GM12873 (cell line): ENCODE results near the gene DNAJB4.

Source experiments
- TF ChIP-seq, protein P1 (sequence below): IDR thresholded peaks from 2 replicates; pipeline ENCODE4 v1.5.1; 2012; ENCODE audit warnings: low read depth, mild to moderate bottlenecking, moderate library complexity, low read length, control low read depth; ENCODE audit not compliant: insufficient read depth; ENCODE audit errors: missing control alignments

DNAJB4 gene

DNA sequence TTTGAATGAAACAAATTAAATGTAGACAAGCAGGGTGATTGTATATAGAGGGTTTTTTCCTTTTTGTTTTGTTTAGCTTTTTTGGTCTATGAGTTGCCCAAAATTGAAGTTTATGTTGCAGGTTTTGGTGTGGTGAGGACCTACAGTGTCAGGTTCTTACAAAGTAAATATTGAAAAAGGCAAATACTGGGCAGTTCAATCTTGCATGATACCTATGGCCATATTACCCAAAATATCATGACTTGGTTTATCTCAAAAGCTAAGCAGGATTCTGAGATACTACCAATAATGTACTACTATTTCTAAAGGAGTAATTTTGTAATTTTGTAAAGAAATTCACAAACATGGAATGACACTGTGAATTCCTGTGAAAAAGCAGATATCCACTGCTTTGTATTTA lies 1.8 kb downstream of the DNAJB4 start:
- TF ChIP-seq, protein P1, sequence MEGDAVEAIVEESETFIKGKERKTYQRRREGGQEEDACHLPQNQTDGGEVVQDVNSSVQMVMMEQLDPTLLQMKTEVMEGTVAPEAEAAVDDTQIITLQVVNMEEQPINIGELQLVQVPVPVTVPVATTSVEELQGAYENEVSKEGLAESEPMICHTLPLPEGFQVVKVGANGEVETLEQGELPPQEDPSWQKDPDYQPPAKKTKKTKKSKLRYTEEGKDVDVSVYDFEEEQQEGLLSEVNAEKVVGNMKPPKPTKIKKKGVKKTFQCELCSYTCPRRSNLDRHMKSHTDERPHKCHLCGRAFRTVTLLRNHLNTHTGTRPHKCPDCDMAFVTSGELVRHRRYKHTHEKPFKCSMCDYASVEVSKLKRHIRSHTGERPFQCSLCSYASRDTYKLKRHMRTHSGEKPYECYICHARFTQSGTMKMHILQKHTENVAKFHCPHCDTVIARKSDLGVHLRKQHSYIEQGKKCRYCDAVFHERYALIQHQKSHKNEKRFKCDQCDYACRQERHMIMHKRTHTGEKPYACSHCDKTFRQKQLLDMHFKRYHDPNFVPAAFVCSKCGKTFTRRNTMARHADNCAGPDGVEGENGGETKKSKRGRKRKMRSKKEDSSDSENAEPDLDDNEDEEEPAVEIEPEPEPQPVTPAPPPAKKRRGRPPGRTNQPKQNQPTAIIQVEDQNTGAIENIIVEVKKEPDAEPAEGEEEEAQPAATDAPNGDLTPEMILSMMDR = no peak

DNA sequence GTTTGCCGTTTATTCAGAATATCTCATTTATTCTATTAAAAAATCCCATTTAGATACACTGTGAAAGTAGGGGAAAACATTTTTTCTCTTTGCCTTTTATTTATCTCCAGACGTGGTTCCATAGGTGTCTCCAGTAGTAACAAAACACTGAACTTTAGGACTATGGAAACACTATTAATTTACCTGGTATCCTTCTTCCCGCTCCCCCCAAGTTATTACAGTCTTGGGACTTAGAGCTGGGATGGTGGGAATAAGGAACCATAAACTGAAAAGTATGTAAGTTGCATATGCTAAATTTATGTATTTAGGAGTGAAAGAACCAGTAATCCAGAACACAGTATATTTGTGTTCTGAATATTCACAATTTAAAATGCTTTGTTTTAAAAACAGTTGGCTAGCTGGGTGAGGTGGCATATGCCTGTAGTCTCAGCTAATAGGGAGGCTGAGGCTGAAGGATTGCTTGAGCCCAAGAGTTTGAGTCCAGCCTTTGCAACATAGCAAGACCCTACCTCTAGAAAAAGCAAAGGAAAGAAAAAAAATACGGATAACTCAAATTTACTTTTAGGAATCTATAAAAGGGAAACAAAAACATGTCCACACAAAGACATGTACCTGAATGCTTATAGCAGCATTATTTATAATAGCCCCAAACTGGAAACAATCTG lies 3.1 kb downstream of the DNAJB4 start:
- TF ChIP-seq, protein P1 = no peak

DNA sequence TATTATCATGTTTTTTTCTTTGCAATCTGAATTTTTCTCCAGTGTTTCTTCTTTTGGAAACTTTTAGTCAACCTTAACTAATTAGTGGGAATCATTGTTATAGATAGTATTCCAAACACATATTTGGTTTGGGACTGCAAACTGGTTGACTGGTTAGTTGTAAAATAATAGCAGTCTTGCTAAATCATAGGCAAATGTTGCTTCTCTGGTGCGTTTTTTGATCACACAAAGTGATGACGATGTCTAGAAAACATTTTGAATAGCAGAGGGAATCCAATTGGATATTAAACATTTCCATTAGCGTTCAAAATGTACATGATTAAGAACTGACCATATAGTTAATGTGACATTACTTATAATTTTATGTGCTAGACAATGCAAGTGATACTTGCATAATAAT lies 4.5 kb downstream of the DNAJB4 start:
- TF ChIP-seq, protein P1 = no peak

DNA sequence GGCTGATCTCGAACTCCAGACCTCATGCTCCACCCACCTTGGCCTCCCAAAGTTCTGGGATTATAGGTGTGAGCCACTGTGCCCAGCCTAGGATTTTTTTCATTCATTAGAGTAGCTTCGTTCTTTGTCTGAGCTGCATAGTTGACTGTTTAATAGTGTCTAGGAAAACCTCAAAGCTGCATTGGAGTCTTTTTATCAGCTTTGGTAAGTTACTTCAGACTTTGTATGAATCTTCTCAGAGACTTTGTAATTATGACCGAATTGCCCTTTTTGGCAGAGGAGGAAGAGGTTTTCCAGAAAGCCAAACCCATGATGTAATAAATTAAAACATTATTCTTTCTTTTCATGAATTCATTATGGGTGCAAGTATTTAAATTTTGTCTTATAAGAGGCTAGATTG lies 5.1 kb downstream of the DNAJB4 start:
- TF ChIP-seq, protein P1 = no peak

DNA sequence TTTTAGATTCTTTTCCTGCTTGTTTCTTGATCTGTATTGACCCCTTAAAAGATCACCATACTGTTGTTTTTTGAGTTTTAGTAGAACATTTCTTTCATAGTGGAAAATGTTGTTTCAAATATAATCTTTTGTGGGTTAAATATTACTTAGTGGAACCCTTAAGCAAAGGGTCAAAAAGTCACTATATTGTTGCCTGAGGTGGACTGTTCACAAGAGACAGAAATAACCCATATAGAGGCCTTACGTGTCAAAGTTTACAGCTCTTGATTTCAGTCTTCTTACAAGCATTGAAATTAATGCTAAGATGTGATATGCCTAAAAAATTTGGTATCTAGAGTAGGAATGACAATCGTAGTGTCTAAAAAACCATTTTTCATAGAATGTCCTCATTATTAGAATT lies 6.3 kb downstream of the DNAJB4 start:
- TF ChIP-seq, protein P1 = no peak

DNA sequence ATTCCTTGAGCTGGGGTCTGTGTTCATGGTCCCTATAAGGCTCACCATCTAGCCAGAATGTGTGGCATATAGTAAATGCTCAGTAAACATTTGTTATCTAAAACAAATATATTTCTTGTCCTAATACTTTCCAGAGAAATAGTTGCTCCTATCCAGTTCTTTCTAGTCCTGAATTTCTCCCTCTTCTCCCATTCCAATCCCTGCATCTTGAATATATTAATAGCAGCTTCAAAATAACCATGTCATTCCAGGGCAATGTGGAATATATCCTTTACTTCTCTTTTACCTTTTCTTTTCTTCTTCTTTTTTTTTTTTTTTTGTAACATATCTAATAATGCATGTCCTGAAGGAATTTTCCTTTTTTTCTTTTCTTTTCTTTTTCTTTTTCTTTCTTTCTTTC lies 10.4 kb downstream of the DNAJB4 start:
- TF ChIP-seq, protein P1 = no peak

DNA sequence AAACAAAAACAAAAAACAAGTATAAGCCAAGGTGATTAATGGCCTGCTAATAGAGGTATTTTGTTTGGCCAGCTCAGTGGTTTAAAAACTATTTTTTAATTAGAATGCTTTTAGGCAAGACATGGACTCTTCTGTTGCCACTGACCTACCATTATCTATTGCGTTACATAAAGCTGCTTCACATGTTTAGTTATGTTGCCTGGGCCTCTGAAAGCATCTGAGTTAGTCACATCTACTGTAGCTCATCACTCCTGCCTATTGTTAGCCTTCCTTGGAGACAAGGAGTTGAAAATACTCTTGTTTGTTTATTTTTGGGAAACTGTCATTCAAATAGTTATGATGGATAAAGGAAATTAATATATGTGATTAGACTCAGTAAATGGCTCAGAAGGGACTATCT lies 14.3 kb downstream of the DNAJB4 start:
- TF ChIP-seq, protein P1 = no peak
